Omental fat pad (tissue), 4 donors: ENCODE results near the gene RABL3. TPM values are rescaled to one million over a fixed set of nuclear protein-coding genes. Genes with fewer than 3 reads are reported as not detected.
"Not testable (repeated sequence)": the region's sequence is repeated elsewhere in the genome, so short reads cannot be mapped to it uniquely, and the experiment has no call there.

ENCODE experiments used
- ATAC-seq: fragments of 150-250 bp; one replicate; pipeline ENCODE4 v1.9.1; 2016; ENCODE audit warnings: mild to moderate bottlenecking, moderate library complexity; ENCODE audit not compliant: low FRiP score
- DNase-seq: peaks from one replicate; pipeline ENCODE4 v3.0.0-alpha.2; 2019; ENCODE audit warnings: low spot score
- CTCF ChIP-seq, 3 donors: fragments of 450-650 bp; IDR thresholded peaks; one replicate each; pipeline ENCODE4 v1.5.1; 2016 to 2017; ENCODE audit warnings: antibody characterized with exemption in 3 of 3, mild to moderate bottlenecking in 3 of 3, moderate library complexity in 2 of 3
- total RNA-seq, 4 donors: library from RNA; depleted of rRNA; stranded (reverse); fragments of >200 nt; gene quantifications; one replicate each; pipeline ENCODE4 v1.1.0, GENCODE V29; 2016

The RABL3 gene
- total RNA-seq, 4 donors from 2014 or later: 15.3 to 24.3 (median 19.2) TPM

DNA sequence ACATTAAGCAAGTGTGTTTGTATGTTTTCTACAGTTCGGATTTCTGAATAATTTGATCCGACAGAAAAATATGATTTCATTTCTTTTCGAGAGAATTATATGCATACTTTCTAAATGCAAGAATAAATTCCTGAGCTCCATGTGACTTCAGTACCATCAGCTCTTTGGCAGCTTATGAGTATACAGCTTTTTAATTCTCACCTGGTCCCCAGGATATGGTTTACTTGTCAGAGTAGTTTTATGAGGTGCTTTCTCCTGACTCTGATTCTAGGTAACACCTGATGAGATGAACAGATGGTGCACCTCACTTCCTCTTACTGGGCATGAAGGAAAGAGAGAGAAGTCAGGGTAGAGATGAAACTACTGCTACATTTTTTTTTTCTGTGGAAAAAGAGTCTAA is 63.3 kb downstream of the RABL3 start:
- DNase-seq (no peak), ATAC-seq (no peak)
- TF ChIP-seq CTCF (IDR thresholded peaks at IDR 0.05): no peak

DNA sequence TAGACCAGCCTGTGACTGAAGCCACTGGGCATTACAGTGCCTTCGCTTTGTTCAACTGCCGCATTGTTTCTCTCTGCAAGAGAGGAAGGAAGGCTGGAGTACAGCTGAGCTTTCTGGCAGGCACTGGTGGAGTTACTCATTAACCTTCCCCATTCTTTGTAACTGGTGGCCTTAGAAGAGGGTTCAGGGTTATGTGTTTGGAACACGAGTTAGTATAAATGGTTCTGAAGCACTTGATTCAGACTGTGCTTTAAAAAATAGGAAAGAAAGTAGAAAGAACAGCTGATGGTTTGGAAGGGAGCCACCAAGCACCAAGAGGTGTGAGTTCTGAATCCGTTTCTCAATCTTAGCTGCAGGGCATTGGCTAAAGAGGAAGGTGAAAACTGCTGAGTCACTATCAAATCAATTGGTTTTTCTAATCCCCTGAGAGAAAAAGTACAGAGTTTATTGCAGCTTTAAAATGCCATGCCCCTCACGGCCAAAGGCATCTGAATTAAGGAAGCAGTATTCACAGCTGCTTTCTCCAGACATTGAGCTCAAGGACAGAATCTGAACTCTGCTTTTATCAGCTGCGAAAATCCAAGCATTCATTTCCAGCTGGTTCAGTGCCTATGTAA is 63.9 kb downstream of the RABL3 start:
- DNase-seq (no peak), ATAC-seq (peak; percentile 64)
- no peak for TF ChIP-seq CTCF (IDR thresholded peaks at IDR 0.05)

DNA sequence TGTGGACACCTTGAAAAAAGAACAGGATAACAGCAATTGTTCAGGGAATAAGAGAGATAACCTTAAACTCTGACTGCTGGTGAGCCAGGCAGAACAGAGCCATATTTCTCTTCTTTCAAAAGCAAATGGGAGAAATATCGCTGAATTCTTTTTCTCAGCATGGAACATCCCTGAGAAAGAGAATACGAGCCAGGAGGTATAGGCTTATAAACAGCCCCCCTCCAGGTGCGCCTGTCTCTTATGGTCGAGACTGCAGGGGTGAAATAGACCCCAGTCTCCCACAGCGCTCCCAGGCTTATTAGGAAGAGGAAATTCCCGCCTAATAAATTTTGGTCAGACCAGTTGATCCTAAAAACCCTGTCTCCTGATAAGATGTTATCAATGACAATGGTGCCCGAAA is 65.1 kb downstream of the RABL3 start:
- DNase-seq, ATAC-seq: not testable (repeated sequence)

- TF ChIP-seq CTCF (IDR thresholded peaks at IDR 0.05): no peak
- no peak for ATAC-seq
Observed at GRCh38 chr3:120673116-120673515, 69.2 kb downstream of the RABL3 start.

GRCh38 chr3:120670576-120670975 is 71.7 kb downstream of the RABL3 start:
- no peak for DNase-seq
- no peak for TF ChIP-seq CTCF (IDR thresholded peaks at IDR 0.05)

More at GRCh38 chr3:120673116-120673515, 69.2 kb downstream of the RABL3 start:
- no peak for DNase-seq

DNA sequence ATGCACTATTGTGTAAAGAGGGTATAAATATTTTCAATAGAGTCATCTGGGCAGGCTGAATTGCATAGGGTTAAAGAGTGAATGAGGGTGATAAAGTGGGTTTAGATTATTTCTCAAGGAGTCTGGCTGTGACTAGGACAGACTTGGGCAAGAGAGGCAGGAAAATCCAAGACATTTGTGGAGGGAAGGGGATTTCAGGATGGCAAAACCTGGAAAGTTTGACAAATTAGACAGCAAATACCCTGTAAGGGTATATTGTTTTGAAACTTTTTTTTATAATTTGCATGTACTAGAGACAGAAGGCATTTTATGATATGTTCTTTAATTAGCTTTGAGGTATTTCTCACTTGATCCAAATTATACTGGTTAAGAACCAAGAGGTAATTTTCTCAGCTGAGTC is 77.4 kb downstream of the RABL3 start:
- DNase-seq (no peak), ATAC-seq (no peak)
- TF ChIP-seq CTCF (IDR thresholded peaks at IDR 0.05): no peak

More at GRCh38 chr3:120670576-120670975, 71.7 kb downstream of the RABL3 start:
- no peak for ATAC-seq

DNA sequence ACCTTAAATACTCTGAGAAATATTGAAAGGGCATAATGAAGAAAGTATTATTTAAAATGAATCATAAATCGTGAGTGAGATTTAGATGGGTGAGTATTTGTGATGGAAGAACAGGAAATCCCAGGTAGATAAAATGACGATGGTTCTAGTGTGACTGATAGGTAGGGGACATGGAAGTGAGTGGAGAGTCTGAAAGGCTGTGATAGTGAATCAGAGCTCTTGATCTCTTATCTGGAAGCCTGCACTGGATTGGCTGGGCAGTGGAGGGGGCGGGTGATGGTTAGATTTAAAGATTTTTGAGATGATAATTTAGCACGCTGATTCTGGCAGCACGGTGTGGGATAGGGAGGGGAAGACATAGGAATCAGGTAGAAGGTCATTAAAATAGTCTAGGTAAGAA is 80.4 kb downstream of the RABL3 start:
- ATAC-seq (no peak), DNase-seq (no peak)
- TF ChIP-seq CTCF (IDR thresholded peaks at IDR 0.05): no peak
